ENCODE data around the gene HHATL.

HHATL gene, protein sequence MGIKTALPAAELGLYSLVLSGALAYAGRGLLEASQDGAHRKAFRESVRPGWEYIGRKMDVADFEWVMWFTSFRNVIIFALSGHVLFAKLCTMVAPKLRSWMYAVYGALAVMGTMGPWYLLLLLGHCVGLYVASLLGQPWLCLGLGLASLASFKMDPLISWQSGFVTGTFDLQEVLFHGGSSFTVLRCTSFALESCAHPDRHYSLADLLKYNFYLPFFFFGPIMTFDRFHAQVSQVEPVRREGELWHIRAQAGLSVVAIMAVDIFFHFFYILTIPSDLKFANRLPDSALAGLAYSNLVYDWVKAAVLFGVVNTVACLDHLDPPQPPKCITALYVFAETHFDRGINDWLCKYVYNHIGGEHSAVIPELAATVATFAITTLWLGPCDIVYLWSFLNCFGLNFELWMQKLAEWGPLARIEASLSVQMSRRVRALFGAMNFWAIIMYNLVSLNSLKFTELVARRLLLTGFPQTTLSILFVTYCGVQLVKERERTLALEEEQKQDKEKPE

DNA sequence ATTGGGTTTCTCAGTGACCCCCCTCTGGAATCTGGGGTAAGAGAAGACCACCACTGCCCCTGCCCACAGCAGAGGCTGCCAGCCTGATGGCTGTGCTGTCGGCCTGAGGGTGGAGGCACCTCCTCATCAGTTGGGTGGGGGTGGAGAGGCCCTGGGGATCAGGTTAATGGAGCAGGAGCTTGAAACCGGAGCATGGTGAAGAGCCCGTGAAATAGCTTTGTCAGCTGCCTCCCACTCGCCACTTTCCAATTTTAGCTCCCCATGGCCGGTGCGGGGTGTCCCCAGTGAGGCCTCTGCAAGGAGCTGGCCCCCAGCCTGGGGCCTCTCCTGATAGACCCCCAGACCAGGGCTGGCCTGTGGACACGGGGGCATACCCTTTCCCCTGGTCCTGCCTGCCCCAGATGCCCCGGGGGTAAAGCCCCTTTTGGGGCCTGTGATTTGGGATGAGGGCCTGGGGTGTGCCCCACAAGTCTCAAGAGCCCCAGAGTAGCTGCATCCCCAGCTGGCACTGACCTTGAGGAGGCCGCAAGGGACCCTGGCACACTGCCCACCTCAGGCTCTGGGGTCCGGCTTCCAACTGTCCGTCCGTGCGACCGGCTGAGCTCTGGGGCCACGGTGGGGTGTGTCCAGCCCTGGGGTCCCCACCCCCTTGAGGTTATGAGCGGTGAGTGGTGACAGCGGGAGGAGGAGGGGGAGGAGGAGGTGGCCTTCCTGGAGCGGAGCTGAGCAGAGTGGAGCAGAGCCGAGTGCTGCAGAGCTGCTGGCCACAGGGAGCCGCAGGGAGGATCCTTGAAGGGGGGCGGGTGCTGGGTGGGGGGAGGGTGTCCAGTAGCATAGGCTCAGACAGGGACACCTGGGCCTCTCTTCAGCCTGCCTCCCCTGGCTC is at the start of gene HHATL:
TSS of gene HHATL (minus strand) at position 733 of the 886 bp plus-strand sequence. CDS start 1,972 bp downstream, outside the sequence.
- no peak for TF ChIP-seq ZFX (IDR thresholded peaks at IDR 0.05)
- TF ChIP-seq, protein P1, sequence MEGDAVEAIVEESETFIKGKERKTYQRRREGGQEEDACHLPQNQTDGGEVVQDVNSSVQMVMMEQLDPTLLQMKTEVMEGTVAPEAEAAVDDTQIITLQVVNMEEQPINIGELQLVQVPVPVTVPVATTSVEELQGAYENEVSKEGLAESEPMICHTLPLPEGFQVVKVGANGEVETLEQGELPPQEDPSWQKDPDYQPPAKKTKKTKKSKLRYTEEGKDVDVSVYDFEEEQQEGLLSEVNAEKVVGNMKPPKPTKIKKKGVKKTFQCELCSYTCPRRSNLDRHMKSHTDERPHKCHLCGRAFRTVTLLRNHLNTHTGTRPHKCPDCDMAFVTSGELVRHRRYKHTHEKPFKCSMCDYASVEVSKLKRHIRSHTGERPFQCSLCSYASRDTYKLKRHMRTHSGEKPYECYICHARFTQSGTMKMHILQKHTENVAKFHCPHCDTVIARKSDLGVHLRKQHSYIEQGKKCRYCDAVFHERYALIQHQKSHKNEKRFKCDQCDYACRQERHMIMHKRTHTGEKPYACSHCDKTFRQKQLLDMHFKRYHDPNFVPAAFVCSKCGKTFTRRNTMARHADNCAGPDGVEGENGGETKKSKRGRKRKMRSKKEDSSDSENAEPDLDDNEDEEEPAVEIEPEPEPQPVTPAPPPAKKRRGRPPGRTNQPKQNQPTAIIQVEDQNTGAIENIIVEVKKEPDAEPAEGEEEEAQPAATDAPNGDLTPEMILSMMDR (conservative IDR thresholded peaks at IDR 0.05) = no peak
- H3K27ac ChIP-seq = no peak within 1 kb of the TSS

DNA sequence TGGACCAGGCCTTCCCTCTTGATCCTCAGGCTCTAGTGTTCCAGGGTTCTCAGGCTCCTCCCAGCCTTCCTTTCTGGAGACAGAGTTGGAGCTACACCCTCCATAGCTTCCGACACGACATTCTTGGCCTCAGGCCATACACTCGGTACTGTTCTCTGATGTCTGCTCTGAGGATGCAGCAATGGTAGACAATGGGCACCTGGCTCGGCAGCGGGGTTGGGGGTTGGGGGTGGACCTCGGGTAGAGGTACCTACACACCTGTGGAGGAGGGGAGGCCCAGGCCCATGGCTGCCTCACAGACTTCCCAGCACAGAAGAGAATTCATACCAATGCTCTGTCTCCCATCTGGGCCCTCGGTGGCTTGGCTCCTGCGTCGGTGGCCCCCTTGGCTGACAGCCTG is 49.0 kb upstream of the HHATL start:
- no peak overlapping the region for H3K27ac ChIP-seq
- TF ChIP-seq ZFX (IDR thresholded peaks at IDR 0.05) = no peak
- TF ChIP-seq, protein P1 (conservative IDR thresholded peaks at IDR 0.05) = no peak

DNA sequence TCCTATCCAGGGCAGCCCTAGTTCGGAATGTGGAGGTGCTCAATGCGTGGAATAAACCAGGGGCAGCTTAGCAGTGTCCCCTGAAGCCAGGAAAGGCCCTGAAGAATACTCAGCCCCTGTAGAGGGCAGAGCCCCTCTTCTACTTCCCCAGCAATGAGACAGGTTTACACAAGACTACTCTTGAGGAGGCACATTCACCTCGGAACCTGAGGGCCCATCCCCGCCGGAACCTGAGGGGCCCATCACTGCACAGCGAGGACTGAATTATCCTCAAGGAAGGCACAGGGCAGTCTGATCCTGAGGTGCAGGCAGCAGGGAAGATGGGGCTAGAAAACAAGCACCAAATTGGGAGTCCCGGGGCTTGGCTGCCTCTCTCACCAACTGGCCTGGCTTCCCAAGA is 48.2 kb upstream of the HHATL start:
- TF ChIP-seq, protein P1 (conservative IDR thresholded peaks at IDR 0.05) = no peak
- TF ChIP-seq ZFX (IDR thresholded peaks at IDR 0.05) = no peak
- H3K27ac ChIP-seq = no peak overlapping the region

DNA sequence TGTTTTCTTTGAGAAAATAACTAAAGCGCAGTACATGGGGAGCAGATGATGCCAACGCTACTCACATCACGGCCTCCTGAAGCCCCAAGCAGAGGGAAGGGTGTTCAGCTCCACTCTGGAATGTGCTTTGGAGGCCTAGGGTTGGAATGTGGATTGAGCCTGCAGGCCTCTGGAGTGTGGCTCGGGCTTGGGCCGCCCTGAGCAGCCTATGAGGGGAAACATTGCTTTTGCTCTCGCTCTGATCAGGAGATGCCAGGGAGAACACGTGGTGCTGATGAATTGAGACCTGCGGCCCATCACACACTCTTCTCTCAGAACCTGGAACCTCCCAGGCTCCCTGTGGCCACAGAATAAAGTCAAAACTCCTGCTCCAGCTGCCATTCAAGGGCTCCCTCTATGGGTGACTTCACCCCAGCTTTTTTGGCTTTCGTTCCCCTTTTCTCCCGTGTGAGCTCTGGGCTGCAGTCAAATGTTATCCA is 47.2 kb upstream of the HHATL start:
- TF ChIP-seq, protein P1 (conservative IDR thresholded peaks at IDR 0.05) = no peak
- no peak for TF ChIP-seq ZFX (IDR thresholded peaks at IDR 0.05)

DNA sequence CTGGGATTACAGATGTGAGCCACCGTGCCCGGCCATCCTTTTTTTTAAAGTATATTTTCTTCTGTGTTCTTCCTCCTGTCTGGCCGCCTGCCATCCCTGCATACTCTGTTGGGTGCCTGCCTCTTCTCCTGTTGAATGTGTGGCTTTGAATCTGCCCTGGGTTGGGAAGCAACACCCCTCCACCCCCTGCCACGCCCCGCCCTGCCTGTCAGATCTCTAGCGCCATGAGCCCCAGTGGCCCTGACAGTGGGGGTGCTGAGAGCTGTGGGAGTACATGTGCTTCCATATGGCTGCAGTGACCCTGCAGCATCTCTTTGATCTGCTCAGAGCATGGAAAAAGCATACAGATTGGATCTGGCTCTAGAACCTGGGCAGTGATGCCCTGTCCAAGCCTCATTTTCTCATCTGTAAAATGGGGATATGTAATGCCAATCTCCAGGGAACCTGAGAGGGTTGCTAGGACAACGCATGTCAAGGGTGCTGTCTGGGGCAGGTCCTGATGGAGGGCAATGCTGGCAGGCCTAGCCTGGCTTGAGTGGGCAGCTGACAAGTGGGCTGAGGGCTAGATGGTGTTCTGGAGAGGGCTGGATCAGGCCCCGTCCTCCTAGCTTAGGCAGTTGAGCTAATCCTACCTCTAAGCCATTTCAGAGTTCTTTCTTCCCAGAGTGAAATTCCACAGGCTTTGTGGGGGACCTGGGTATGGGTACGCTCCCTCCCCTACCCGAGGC is 46.6 kb upstream of the HHATL start:
- no peak for TF ChIP-seq ZFX (IDR thresholded peaks at IDR 0.05)
- TF ChIP-seq, protein P1 (conservative IDR thresholded peaks at IDR 0.05) = no peak
- no peak overlapping the region for H3K27ac ChIP-seq

More for the DNA sequence above, 47.2 kb upstream of the HHATL start:
- no peak overlapping the region for H3K27ac ChIP-seq

DNA sequence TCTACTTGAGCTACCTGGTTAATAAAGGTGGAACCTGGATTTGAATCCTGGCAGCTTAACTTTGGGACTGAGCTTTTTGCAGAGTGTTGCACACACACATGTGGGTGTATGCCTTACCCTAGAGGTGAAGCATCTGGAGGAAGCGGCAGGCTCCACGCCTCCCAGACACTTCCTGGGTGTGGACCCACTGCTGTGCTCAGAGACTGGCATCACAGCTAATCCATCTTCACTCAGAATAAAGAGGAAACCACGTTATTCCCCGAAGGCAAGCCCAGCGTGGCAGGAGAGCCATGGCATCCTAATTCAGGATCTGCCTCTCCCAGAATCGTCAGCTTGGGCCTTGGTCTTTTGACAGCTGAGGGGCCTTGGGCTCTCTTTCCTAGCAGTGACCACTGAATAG is 45.0 kb upstream of the HHATL start:
- TF ChIP-seq, protein P1 (conservative IDR thresholded peaks at IDR 0.05) = no peak
- TF ChIP-seq ZFX (IDR thresholded peaks at IDR 0.05) = no peak
- no peak overlapping the region for H3K27ac ChIP-seq
